HCT116 (cell line): ENCODE measurements around the gene MBP. TPM values are rescaled to one million over a fixed set of nuclear protein-coding genes. Genes with fewer than 3 reads are reported as not detected.

Experiments
- ATAC-seq: fragments of 200-7000 bp; cut with Tn5 transposase; 2 replicates; pipeline ENCODE4 v1.9.1; 2020; ENCODE audit warnings: mild to moderate bottlenecking, moderate library complexity
- BruUV-seq: library from RNA; stranded (reverse); fragments of 400-500 nt; replicated peaks from 2 replicates; lab custom pipeline; 2021; lab: Mats Ljungman, UMichigan
- CTCF ChIA-PET: fragments of 300-600 bp; sonication (Branson Sonifier 250); formaldehyde crosslinking; loops from one replicate; lab custom pipeline; 2021; ENCODE audit warnings: antibody characterized with exemption; lab: Charles Lee
- POLR2A ChIA-PET: fragments of 300-600, 350-600 bp; sonication (Branson Sonifier 250); formaldehyde crosslinking; loops from one replicate; lab custom pipeline; 2021; ENCODE audit warnings: antibody characterized with exemption; lab: Charles Lee
- RAD21 ChIA-PET, 2 experiments: fragments of 300-600 bp; sonication (Branson Sonifier 250); formaldehyde crosslinking; loops; one replicate each; lab custom pipeline; 2023; ENCODE audit warnings: low total read pairs in 2 of 2; ENCODE audit not compliant: uncharacterized antibody in 2 of 2, unreplicated experiment in 2 of 2, low non-redundant PET in 1 of 2; lab: Charles Lee
- DNase-seq: peaks from one replicate; pipeline ENCODE4 v3.0.0-alpha.2; 2010; ENCODE audit warnings: low read depth, low spot score
- H2AFZ ChIP-seq: fragments of 200-600 bp; shearing (Covaris generic), sonication (generic); 2 replicates; pipeline ENCODE4 v1.6.1; 2017; ENCODE audit warnings: low read depth, mixed run types, mixed read lengths, antibody characterized with exemption, low read length; ENCODE audit not compliant: poor library complexity, severe bottlenecking
- H3K27ac ChIP-seq: 2 replicates; pipeline ENCODE4 v1.5.1; 2012; ENCODE audit warnings: low read depth, low read length
- H3K27me3 ChIP-seq: fragments of 200-600 bp; sonication (generic); 2 replicates; pipeline ENCODE4 v1.6.1; 2016; ENCODE audit warnings: mixed run types, low read length, mixed read lengths; ENCODE audit not compliant: insufficient read depth
- H3K36me3 ChIP-seq, 2 experiments: fragments of 200-500 bp in 1 of 2; fragments of 200-600 bp in 1 of 2; sonication (Bioruptor generic) in 1 of 2; sonication (generic) in 1 of 2; 2 replicates each; pipeline versions ENCODE4 v1.5.1 to v1.6.1; 2014 to 2016; ENCODE audit warnings: low read length in 2 of 2, inconsistent platforms in 1 of 2, mixed read lengths in 1 of 2, mixed run types in 1 of 2; ENCODE audit not compliant: insufficient read depth in 2 of 2, control insufficient read depth in 1 of 2
- H3K4me1 ChIP-seq, 2 experiments: fragments of 200-600 bp in 1 of 2; sonication (generic) in 1 of 2; 2 replicates each; pipeline versions ENCODE4 v1.5.1 to v1.6.1; 2012 to 2017; ENCODE audit warnings: low read length in 2 of 2, inconsistent platforms in 1 of 2, mild to moderate bottlenecking in 1 of 2, mixed read lengths in 1 of 2, mixed run types in 1 of 2, moderate library complexity in 1 of 2; ENCODE audit not compliant: insufficient read depth in 2 of 2, control insufficient read depth in 1 of 2
- H3K4me2 ChIP-seq: fragments of 200-600 bp; sonication (generic); 2 replicates; pipeline ENCODE4 v1.6.1; 2017; ENCODE audit warnings: mixed run types, low read length, mixed read lengths
- H3K4me3 ChIP-seq, 2 experiments: fragments of 200-600 bp in 1 of 2; sonication (generic) in 1 of 2; replicated peaks in 1 of 2; 2 replicates each; pipeline ENCODE4 v1.5.1; 2011 to 2016; ENCODE audit warnings: low read length in 2 of 2, control low read depth in 1 of 2, low read depth in 1 of 2, mild to moderate bottlenecking in 1 of 2, mixed read lengths in 1 of 2, mixed run types in 1 of 2
- H3K79me2 ChIP-seq: fragments of 200-600 bp; sonication (generic); 2 replicates; pipeline ENCODE4 v1.6.1; 2017; ENCODE audit warnings: mild to moderate bottlenecking, mixed run types, low read length, moderate library complexity, mixed read lengths; ENCODE audit not compliant: insufficient read depth
- H3K9ac ChIP-seq: fragments of 200-600 bp; sonication (generic); 2 replicates; pipeline ENCODE4 v1.6.1; 2016; ENCODE audit warnings: low read length, mixed read lengths
- H3K9me2 ChIP-seq: fragments of 200-600 bp; sonication (generic), shearing (Covaris generic); 2 replicates; pipeline ENCODE4 v1.6.1; 2017; ENCODE audit warnings: mixed run types, mild to moderate bottlenecking, moderate library complexity; ENCODE audit not compliant: insufficient read depth
- H3K9me3 ChIP-seq, 2 experiments: fragments of 200-500 bp in 1 of 2; fragments of 200-600 bp in 1 of 2; sonication (Bioruptor generic) in 1 of 2; sonication (generic) in 1 of 2; 2 replicates each; pipeline ENCODE4 v1.6.1; 2014 to 2017; ENCODE audit warnings: low read length in 2 of 2, mixed read lengths in 2 of 2, inconsistent platforms in 1 of 2, low read depth in 1 of 2, mild to moderate bottlenecking in 1 of 2, mixed run types in 1 of 2, moderate library complexity in 1 of 2; ENCODE audit not compliant: control insufficient read depth in 1 of 2, insufficient read depth in 1 of 2
- H4K20me1 ChIP-seq: fragments of 200-600 bp; sonication (generic), shearing (Covaris generic); 2 replicates; pipeline ENCODE4 v1.6.1; 2017; ENCODE audit warnings: mixed run types, mild to moderate bottlenecking, moderate library complexity; ENCODE audit not compliant: insufficient read depth
- CBX3 ChIP-seq: IDR thresholded peaks from 2 replicates; pipeline ENCODE4 v1.6.1; 2012; ENCODE audit warnings: low read depth
- CEBPB ChIP-seq: IDR thresholded peaks from 2 replicates; pipeline ENCODE4 v1.6.1; 2012; ENCODE audit warnings: low read depth
- EGR1 ChIP-seq: IDR thresholded peaks from 2 replicates; pipeline ENCODE4 v1.6.1; 2012; ENCODE audit warnings: low read depth
- ELF1 ChIP-seq: IDR thresholded peaks from 2 replicates; pipeline ENCODE4 v1.6.1; 2012; ENCODE audit warnings: low read depth, borderline replicate concordance
- EZH2 ChIP-seq: fragments of 200-600 bp; sonication (generic); IDR thresholded peaks from 2 replicates; pipeline ENCODE4 v1.6.1; 2017; ENCODE audit warnings: antibody characterized with exemption, mixed run types
- EZH2phosphoT487 ChIP-seq: fragments of 200-600 bp; IDR thresholded peaks from 2 replicates; pipeline ENCODE4 v1.6.1; 2018; ENCODE audit warnings: antibody characterized with exemption, borderline replicate concordance
- JUND ChIP-seq: IDR thresholded peaks from 2 replicates; pipeline ENCODE4 v1.6.1; 2012
- POLR2A ChIP-seq: IDR thresholded peaks from 2 replicates; pipeline ENCODE4 v1.7.0; 2011; ENCODE audit warnings: borderline replicate concordance; ENCODE audit not compliant: insufficient read depth, insufficient read length; ENCODE audit errors: extremely low read depth
- POLR2AphosphoS5 ChIP-seq: IDR thresholded peaks from 2 replicates; pipeline ENCODE4 v1.6.1; 2011; ENCODE audit warnings: mild to moderate bottlenecking, low read depth, low read length, moderate library complexity
- RAD21 ChIP-seq: IDR thresholded peaks from 2 replicates; pipeline ENCODE4 v1.6.1; 2012; ENCODE audit warnings: low read depth, mild to moderate bottlenecking
- SIN3A ChIP-seq: IDR thresholded peaks from 2 replicates; pipeline ENCODE4 v1.6.1; 2012; ENCODE audit warnings: low read depth
- SP1 ChIP-seq: IDR thresholded peaks from 2 replicates; pipeline ENCODE4 v1.6.1; 2012; ENCODE audit warnings: low read depth
- SRF ChIP-seq: IDR thresholded peaks from 2 replicates; pipeline ENCODE4 v1.6.1; 2012; ENCODE audit warnings: low read depth
- ZFX ChIP-seq: fragments of 450-650 bp; IDR thresholded peaks from 2 replicates; pipeline ENCODE4 v1.6.1; 2017
- ZNF274 ChIP-seq: fragments of 200-500 bp; sonication (Bioruptor generic); IDR thresholded peaks from 2 replicates; pipeline ENCODE4 v1.6.1; 2014; ENCODE audit warnings: mild to moderate bottlenecking, low read depth, low read length, inconsistent platforms
- intact Hi-C: fragments of 100-400 bp; cut with micrococcal nuclease; formaldehyde crosslinking; loops from 2 replicates; pipeline ENCODE4 v1.10.0; 2022
- total RNA-seq: library from RNA; stranded (reverse); gene quantifications from one replicate; pipeline ENCODE4 v1.2.1, GENCODE V29; 2021; ENCODE audit not compliant: unreplicated experiment
- TF ChIP-seq, protein P1 (sequence below): IDR thresholded peaks from 2 replicates; pipeline ENCODE4 v1.6.1; 2012
- TF ChIP-seq, protein P2 (sequence below): IDR thresholded peaks from 2 replicates; pipeline ENCODE4 v1.6.1; 2012
- TF ChIP-seq, protein P3 (sequence below): IDR thresholded peaks from 2 replicates; pipeline ENCODE4 v1.6.1; 2012; ENCODE audit warnings: low read depth

The MBP gene
- total RNA-seq, 1 experiment from 2014 or later, result 34.9 TPM

DNA sequence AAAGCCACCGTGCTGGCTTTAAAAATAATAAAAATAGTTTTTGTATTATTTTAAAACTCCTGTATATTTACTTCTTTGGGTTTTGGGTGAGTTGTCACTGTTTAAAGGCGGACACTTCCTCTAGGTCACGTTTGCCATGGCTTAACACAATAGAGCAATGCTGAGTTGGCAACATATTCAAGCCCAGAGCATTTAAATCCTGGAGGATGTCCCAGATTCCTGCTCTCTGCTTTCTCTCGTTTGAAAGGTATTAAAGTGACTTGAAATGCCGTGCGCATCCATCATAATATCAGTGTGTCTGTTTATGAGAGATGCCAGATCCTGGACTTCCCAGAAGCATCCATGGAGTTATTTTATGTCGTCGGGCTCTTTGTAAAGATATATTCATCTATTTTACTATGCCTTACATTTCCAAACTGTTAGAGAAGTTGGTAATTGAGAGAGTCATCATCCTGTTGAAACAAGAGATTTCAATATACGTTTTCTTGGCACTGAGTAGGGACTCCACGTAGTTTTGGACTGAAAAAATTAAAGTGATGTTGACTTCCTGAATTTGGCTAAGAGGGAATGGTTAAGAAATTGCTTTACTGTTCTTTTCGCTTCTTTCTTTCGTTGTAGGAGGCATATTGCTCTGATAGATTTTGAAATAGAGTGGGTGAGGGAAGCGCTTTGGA is 159.6 kb downstream of the MBP start:
- TF ChIP-seq JUND, result no peak
- TF ChIP-seq EZH2, result no peak
- TF ChIP-seq, protein P1, sequence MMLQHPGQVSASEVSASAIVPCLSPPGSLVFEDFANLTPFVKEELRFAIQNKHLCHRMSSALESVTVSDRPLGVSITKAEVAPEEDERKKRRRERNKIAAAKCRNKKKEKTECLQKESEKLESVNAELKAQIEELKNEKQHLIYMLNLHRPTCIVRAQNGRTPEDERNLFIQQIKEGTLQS, result no peak
- TF ChIP-seq SRF, result no peak
- intact Hi-C loops, result no loop called here
- ChIA-PET CTCF (no interaction called here), RAD21 (no interaction called here), POLR2A (no interaction called here)
- H3K4me3 ChIP-seq, result no peak overlapping the region
- DNase-seq, result no peak
- no peaks in the 10 kb centered on the region for H3K9me2 ChIP-seq
- no peaks in the 10 kb centered on the region for H4K20me1 ChIP-seq
- no peak for ATAC-seq
- H3K36me3 ChIP-seq, result no peaks in the 10 kb centered on the region
- H3K27me3 ChIP-seq, result no peaks in the 10 kb centered on the region
- H3K4me1 ChIP-seq, result no peaks in the 10 kb centered on the region
- no peak overlapping the region for H2AFZ ChIP-seq
- H3K27ac ChIP-seq, result no peak overlapping the region
- H3K9me3 ChIP-seq, result no peaks in the 10 kb centered on the region
- no peak overlapping the region for H3K4me2 ChIP-seq
- no TSS peak for BruUV-seq
- no peaks in the 10 kb centered on the region for H3K79me2 ChIP-seq
- no peak overlapping the region for H3K9ac ChIP-seq

DNA sequence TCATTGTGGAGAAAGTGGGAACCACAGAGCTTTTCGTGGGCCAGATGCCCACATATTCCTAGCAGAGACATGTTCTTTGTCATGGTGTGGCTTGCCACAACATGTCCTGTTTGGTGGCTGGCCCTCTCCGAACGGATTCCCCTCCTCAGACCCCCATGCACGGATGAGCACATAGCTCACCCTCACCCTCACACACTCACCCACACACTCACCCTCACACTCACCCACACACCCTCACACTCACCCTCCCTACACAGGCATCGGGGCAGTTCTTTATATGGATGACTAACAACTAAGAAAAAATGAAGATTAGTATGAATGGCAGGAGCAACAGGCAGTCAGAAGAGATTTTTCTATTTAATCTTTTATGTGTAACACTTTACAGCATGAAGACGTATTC is 160.3 kb downstream of the MBP start:
- no peaks in the 10 kb centered on the region for H3K27me3 ChIP-seq
- no peak overlapping the region for H2AFZ ChIP-seq
- ChIA-PET CTCF (no interaction called here), RAD21 (no interaction called here), POLR2A (no interaction called here)
- TF ChIP-seq, protein P1, result no peak
- no peak for TF ChIP-seq POLR2AphosphoS5
- no peak for TF ChIP-seq POLR2A
- TF ChIP-seq, protein P2, sequence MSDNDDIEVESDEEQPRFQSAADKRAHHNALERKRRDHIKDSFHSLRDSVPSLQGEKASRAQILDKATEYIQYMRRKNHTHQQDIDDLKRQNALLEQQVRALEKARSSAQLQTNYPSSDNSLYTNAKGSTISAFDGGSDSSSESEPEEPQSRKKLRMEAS, result no peak
- no peak for TF ChIP-seq ZNF274
- no peak for TF ChIP-seq EZH2
- no peak for TF ChIP-seq RAD21
- no peak for TF ChIP-seq CEBPB
- TF ChIP-seq, protein P3, sequence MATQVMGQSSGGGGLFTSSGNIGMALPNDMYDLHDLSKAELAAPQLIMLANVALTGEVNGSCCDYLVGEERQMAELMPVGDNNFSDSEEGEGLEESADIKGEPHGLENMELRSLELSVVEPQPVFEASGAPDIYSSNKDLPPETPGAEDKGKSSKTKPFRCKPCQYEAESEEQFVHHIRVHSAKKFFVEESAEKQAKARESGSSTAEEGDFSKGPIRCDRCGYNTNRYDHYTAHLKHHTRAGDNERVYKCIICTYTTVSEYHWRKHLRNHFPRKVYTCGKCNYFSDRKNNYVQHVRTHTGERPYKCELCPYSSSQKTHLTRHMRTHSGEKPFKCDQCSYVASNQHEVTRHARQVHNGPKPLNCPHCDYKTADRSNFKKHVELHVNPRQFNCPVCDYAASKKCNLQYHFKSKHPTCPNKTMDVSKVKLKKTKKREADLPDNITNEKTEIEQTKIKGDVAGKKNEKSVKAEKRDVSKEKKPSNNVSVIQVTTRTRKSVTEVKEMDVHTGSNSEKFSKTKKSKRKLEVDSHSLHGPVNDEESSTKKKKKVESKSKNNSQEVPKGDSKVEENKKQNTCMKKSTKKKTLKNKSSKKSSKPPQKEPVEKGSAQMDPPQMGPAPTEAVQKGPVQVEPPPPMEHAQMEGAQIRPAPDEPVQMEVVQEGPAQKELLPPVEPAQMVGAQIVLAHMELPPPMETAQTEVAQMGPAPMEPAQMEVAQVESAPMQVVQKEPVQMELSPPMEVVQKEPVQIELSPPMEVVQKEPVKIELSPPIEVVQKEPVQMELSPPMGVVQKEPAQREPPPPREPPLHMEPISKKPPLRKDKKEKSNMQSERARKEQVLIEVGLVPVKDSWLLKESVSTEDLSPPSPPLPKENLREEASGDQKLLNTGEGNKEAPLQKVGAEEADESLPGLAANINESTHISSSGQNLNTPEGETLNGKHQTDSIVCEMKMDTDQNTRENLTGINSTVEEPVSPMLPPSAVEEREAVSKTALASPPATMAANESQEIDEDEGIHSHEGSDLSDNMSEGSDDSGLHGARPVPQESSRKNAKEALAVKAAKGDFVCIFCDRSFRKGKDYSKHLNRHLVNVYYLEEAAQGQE, result no peak
- no peak for TF ChIP-seq JUND
- TF ChIP-seq SIN3A, result no peak
- no peak for TF ChIP-seq EGR1
- no peak for TF ChIP-seq EZH2phosphoT487
- TF ChIP-seq SP1, result no peak
- no peak for TF ChIP-seq ELF1
- TF ChIP-seq CBX3, result no peak
- TF ChIP-seq ZFX, result no peak
- no peak overlapping the region for H3K9ac ChIP-seq
- ATAC-seq (no peak), DNase-seq (no peak)
- no TSS peak for BruUV-seq
- no peaks in the 10 kb centered on the region for H3K79me2 ChIP-seq
- no peaks in the 10 kb centered on the region for H3K9me2 ChIP-seq
- H3K4me2 ChIP-seq, result no peak overlapping the region
- H3K4me1 ChIP-seq, result no peaks in the 10 kb centered on the region
- no peaks in the 10 kb centered on the region for H4K20me1 ChIP-seq
- no peaks in the 10 kb centered on the region for H3K36me3 ChIP-seq
- intact Hi-C loops, result no loop called here
- H3K9me3 ChIP-seq, result no peaks in the 10 kb centered on the region
- no peak overlapping the region for H3K4me3 ChIP-seq
- H3K27ac ChIP-seq, result no peak overlapping the region
